ENCODE results near the gene CYTL1.

CYTL1 gene

DNA sequence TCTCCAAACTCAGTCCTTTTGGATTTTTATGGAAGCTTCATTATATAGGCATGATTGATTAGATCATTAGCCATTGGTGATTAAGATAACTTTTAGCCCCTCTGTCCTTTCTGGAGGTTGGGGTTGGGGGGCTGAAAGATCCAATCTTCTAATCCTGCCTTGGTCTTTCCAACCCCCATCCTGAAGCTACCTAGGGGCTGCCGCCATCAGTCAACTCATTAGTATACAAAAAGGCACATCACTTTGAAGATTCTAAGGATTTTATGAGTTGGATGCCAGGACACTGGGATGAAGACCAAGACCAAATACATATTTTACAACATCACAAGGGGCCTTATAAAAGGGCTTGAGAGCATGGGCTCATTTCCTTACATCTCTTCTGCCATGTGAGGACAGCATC lies 47.5 kb downstream of the CYTL1 start:
- Histone ChIP-seq H3K36me3 (ENCODE audit: control insufficient read depth, insufficient read depth, low read length) (no peaks in the 10 kb centered on the region), H3K9ac (ENCODE audit: low read length) (no peak overlapping the region), H3K4me3 (ENCODE audit: low read depth, low read length) (no peak overlapping the region), H3K9me3 (ENCODE audit: control insufficient read depth, insufficient read depth, low read depth, low read length) (peaks cover 43% of the 10 kb centered on the region), H3K27ac (ENCODE audit: low read depth, low read length) (no peak overlapping the region), H3K4me1 (ENCODE audit: control insufficient read depth, insufficient read depth, low read length) (no peaks in the 10 kb centered on the region), H3K27me3 (ENCODE audit: control insufficient read depth, insufficient read depth, low read length) (no peaks in the 10 kb centered on the region)

DNA sequence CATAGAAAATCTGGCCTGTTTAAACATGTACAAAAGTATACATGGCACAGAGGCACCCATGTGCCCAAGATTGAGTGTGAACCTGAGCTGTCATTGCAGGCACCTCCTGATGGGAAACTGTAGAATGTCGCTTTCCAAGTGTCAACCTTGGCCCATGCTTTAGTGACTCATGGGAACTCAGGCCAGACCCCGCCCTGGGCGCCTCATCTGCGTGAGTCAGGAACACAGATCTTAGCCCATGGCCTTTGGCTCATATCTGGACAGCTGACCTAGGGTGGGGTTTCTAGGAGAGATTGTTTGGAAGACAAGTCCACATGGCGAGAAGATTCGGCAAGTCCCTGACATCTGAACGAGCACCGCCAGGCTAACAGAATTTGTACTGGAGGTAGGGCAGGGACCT lies 50.0 kb downstream of the CYTL1 start:
- H3K27me3 ChIP-seq (ENCODE audit: control insufficient read depth, insufficient read depth, low read length) = no peaks in the 10 kb centered on the region
- H3K4me1 ChIP-seq (ENCODE audit: control insufficient read depth, insufficient read depth, low read length) = no peaks in the 10 kb centered on the region
- H3K36me3 ChIP-seq (ENCODE audit: control insufficient read depth, insufficient read depth, low read length) = no peaks in the 10 kb centered on the region
- no peak overlapping the region for H3K9ac ChIP-seq (ENCODE audit: low read length)
- H3K9me3 ChIP-seq (ENCODE audit: control insufficient read depth, insufficient read depth, low read depth, low read length) = peaks cover 26% of the 10 kb centered on the region
- no peak overlapping the region for H3K27ac ChIP-seq (ENCODE audit: low read depth, low read length)
- no peak overlapping the region for H3K4me3 ChIP-seq (ENCODE audit: low read depth, low read length)

DNA sequence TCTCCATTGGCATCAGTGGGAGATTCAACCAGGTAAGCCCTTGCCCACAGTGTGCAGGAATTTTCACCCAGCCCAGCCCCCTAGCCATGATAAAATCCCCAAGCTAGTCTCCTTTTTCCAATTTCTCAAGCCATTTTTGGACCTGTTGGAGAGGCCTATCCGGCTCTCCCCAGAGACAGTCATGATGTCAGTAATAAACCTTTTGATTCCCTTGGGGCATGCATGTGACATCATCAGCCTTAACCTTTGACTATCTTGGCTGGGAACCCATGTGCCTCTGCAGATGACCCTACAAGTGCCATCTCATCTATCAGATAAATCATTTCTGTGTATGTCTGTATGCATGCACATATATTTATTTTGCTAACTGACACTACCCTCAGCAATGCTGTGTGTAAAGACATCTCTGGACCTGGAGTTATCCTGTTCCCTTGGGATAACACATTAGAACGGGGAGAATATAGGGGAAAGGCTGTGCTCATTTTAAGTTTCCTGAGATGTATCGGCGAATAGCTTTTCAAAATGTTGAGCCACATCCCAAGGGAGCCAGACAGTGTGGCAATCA lies 51.0 kb downstream of the CYTL1 start:
- Histone ChIP-seq H3K9me3 (ENCODE audit: control insufficient read depth, insufficient read depth, low read depth, low read length) (peaks cover 23% of the 10 kb centered on the region), H3K27ac (ENCODE audit: low read depth, low read length) (no peak overlapping the region)

More for the DNA sequence above, 51.0 kb downstream of the CYTL1 start:
- Histone ChIP-seq H3K9ac (ENCODE audit: low read length) (no peak overlapping the region), H3K4me1 (ENCODE audit: control insufficient read depth, insufficient read depth, low read length) (no peaks in the 10 kb centered on the region), H3K27me3 (ENCODE audit: control insufficient read depth, insufficient read depth, low read length) (no peaks in the 10 kb centered on the region), H3K4me3 (ENCODE audit: low read depth, low read length) (no peak overlapping the region), H3K36me3 (ENCODE audit: control insufficient read depth, insufficient read depth, low read length) (no peaks in the 10 kb centered on the region)

Data from HUES6 (cell line).